HUES48 (cell line): Measurements from ENCODE around the gene GRIK3.

Source experiments
- H3K27ac ChIP-seq: one replicate; pipeline ENCODE4 v1.7.0; 2013; ENCODE audit warnings: low read depth, low read length, inconsistent platforms
- H3K27me3 ChIP-seq: 2 replicates; pipeline ENCODE4 v1.6.1; 2013; ENCODE audit warnings: mild to moderate bottlenecking, low read length; ENCODE audit not compliant: control insufficient read depth, insufficient read depth
- H3K36me3 ChIP-seq: 2 replicates; pipeline ENCODE4 v1.6.1; 2013; ENCODE audit warnings: low read length; ENCODE audit not compliant: control insufficient read depth, insufficient read depth
- H3K4me1 ChIP-seq: 2 replicates; pipeline ENCODE4 v1.6.1; 2013; ENCODE audit warnings: mild to moderate bottlenecking, low read length; ENCODE audit not compliant: control insufficient read depth, insufficient read depth
- H3K4me3 ChIP-seq: 2 replicates; pipeline ENCODE4 v1.5.1; 2013; ENCODE audit warnings: mild to moderate bottlenecking, low read depth, low read length
- H3K9ac ChIP-seq: 2 replicates; pipeline ENCODE4 v1.6.1; 2013; ENCODE audit warnings: mild to moderate bottlenecking, low read depth, low read length, moderate library complexity
- H3K9me3 ChIP-seq: 2 replicates; pipeline ENCODE4 v1.6.1; 2013; ENCODE audit warnings: low read length; ENCODE audit not compliant: control insufficient read depth, insufficient read depth

The GRIK3 gene

GRCh38 chr1:36802018-36802417 is 232.3 kb downstream of the GRIK3 start:
- H3K4me3 ChIP-seq, result no peak overlapping the region
- H3K36me3 ChIP-seq, result no peaks in the 10 kb centered on the region
- no peaks in the 10 kb centered on the region for H3K27me3 ChIP-seq
- H3K27ac ChIP-seq, result no peak overlapping the region
- peaks cover 14% of the 10 kb centered on the region for H3K4me1 ChIP-seq
- no peaks in the 10 kb centered on the region for H3K9me3 ChIP-seq
- H3K9ac ChIP-seq, result no peak overlapping the region

GRCh38 chr1:36797761-36798160 is 236.6 kb downstream of the GRIK3 start:
- H3K9me3 ChIP-seq, result no peaks in the 10 kb centered on the region
- no peaks in the 10 kb centered on the region for H3K27me3 ChIP-seq
- no peaks in the 10 kb centered on the region for H3K4me1 ChIP-seq
- H3K4me3 ChIP-seq, result no peak overlapping the region
- no peak overlapping the region for H3K27ac ChIP-seq
- no peak overlapping the region for H3K9ac ChIP-seq
- H3K36me3 ChIP-seq, result no peaks in the 10 kb centered on the region

- Histone ChIP-seq H3K27ac (no peak overlapping the region), H3K9ac (no peak overlapping the region), H3K27me3 (no peaks in the 10 kb centered on the region), H3K36me3 (no peaks in the 10 kb centered on the region), H3K4me3 (no peak overlapping the region), H3K9me3 (no peaks in the 10 kb centered on the region), H3K4me1 (no peaks in the 10 kb centered on the region)
These were observed 237.6 kb downstream of the GRIK3 start for GRCh38 chr1:36796733-36797132.

GRCh38 chr1:36796106-36796590 is 238.2 kb downstream of the GRIK3 start:
- Histone ChIP-seq H3K4me1 (no peaks in the 10 kb centered on the region), H3K9me3 (no peaks in the 10 kb centered on the region), H3K27me3 (no peaks in the 10 kb centered on the region), H3K4me3 (no peak overlapping the region), H3K36me3 (no peaks in the 10 kb centered on the region), H3K27ac (no peak overlapping the region), H3K9ac (no peak overlapping the region)

GRCh38 chr1:36794460-36794859 is 239.9 kb downstream of the GRIK3 start:
- Histone ChIP-seq H3K27me3 (no peaks in the 10 kb centered on the region), H3K27ac (no peak overlapping the region), H3K9me3 (no peaks in the 10 kb centered on the region), H3K36me3 (no peaks in the 10 kb centered on the region), H3K9ac (no peak overlapping the region), H3K4me3 (no peak overlapping the region), H3K4me1 (no peaks in the 10 kb centered on the region)

- Histone ChIP-seq H3K4me3 (no peak overlapping the region), H3K4me1 (no peaks in the 10 kb centered on the region), H3K9me3 (no peaks in the 10 kb centered on the region), H3K9ac (no peak overlapping the region), H3K27ac (no peak overlapping the region), H3K36me3 (no peaks in the 10 kb centered on the region), H3K27me3 (no peaks in the 10 kb centered on the region)
These were observed 240.9 kb downstream of the GRIK3 start for GRCh38 chr1:36793452-36793851.

GRCh38 chr1:36792292-36792691 is 242.0 kb downstream of the GRIK3 start:
- Histone ChIP-seq H3K4me3 (no peak overlapping the region), H3K4me1 (no peaks in the 10 kb centered on the region), H3K27me3 (no peaks in the 10 kb centered on the region), H3K36me3 (no peaks in the 10 kb centered on the region), H3K27ac (no peak overlapping the region), H3K9ac (no peak overlapping the region), H3K9me3 (no peaks in the 10 kb centered on the region)

GRCh38 chr1:36790191-36790590 is 244.1 kb downstream of the GRIK3 start:
- no peaks in the 10 kb centered on the region for H3K9me3 ChIP-seq
- no peak overlapping the region for H3K27ac ChIP-seq
- H3K4me3 ChIP-seq, result no peak overlapping the region
- no peaks in the 10 kb centered on the region for H3K4me1 ChIP-seq
- H3K36me3 ChIP-seq, result no peaks in the 10 kb centered on the region
- no peak overlapping the region for H3K9ac ChIP-seq
- no peaks in the 10 kb centered on the region; the same call in 1 of the 2 replicates for H3K27me3 ChIP-seq

GRCh38 chr1:36789535-36789934 is 244.8 kb downstream of the GRIK3 start:
- Histone ChIP-seq H3K9ac (no peak overlapping the region), H3K4me3 (no peak overlapping the region), H3K36me3 (no peaks in the 10 kb centered on the region), H3K4me1 (no peaks in the 10 kb centered on the region), H3K27me3 (no peaks in the 10 kb centered on the region; the same call in 1 of the 2 replicates), H3K27ac (no peak overlapping the region), H3K9me3 (no peaks in the 10 kb centered on the region)

- Histone ChIP-seq H3K36me3 (no peaks in the 10 kb centered on the region), H3K4me1 (no peaks in the 10 kb centered on the region), H3K9me3 (no peaks in the 10 kb centered on the region), H3K27me3 (no peaks in the 10 kb centered on the region; the same call in 1 of the 2 replicates), H3K9ac (no peak overlapping the region), H3K27ac (no peak overlapping the region), H3K4me3 (no peak overlapping the region)
These were observed 246.9 kb downstream of the GRIK3 start for GRCh38 chr1:36787312-36787913.

GRCh38 chr1:36786425-36786824 is 247.9 kb downstream of the GRIK3 start:
- Histone ChIP-seq H3K4me3 (no peak overlapping the region), H3K9ac (no peak overlapping the region), H3K9me3 (no peaks in the 10 kb centered on the region), H3K27ac (no peak overlapping the region), H3K4me1 (no peaks in the 10 kb centered on the region), H3K36me3 (no peaks in the 10 kb centered on the region), H3K27me3 (no peaks in the 10 kb centered on the region; the same call in 1 of the 2 replicates)
